HFFc6 (cell line): Measurements from ENCODE around the gene RNF169. TPM values are rescaled to one million over a fixed set of nuclear protein-coding genes. Genes with fewer than 3 reads are reported as not detected.

Experiments used
- DNase-seq: peaks from one replicate; pipeline ENCODE4 v3.0.0-alpha.2; 2018
- H3K27ac Mint-ChIP-seq: 2 replicates; pipeline ENCODE4 v1.8.0; 2020; ENCODE audit warnings: mild to moderate bottlenecking, mixed read lengths
- H3K27me3 Mint-ChIP-seq: 2 replicates; pipeline ENCODE4 v1.8.0; 2021; ENCODE audit warnings: mild to moderate bottlenecking, moderate library complexity, mixed read lengths; ENCODE audit not compliant: insufficient read depth
- H3K36me3 Mint-ChIP-seq: 2 replicates; pipeline ENCODE4 v1.8.0; 2021; ENCODE audit warnings: low read depth, mixed read lengths
- H3K4me1 Mint-ChIP-seq: 2 replicates; pipeline ENCODE4 v1.8.0; 2020; ENCODE audit warnings: low read depth, mixed read lengths
- H3K4me3 Mint-ChIP-seq: 2 replicates; pipeline ENCODE4 v1.8.0; 2020; ENCODE audit warnings: mild to moderate bottlenecking, moderate library complexity, mixed read lengths
- H3K9me3 Mint-ChIP-seq: 2 replicates; pipeline ENCODE4 v1.8.0; 2020; ENCODE audit warnings: mild to moderate bottlenecking, mixed read lengths
- CTCF ChIP-seq: fragments of 200-600 bp; sonication (generic); IDR thresholded peaks from 2 replicates; pipeline ENCODE4 v1.5.0; 2021; ENCODE audit warnings: antibody characterized with exemption, mild to moderate bottlenecking
- total RNA-seq, 6 experiments: library from RNA; stranded (reverse); fragmentation: NEBNext Ultra II Directional; extraction: Animal tissue kit (Norgen Biotek cat#: 25700); gene quantifications; 2 replicates in 1 of 6; 3 replicates in 5 of 6; pipeline ENCODE4 v1.2.3, GENCODE V29; 2021

Gene RNF169
- total RNA-seq, 6 experiments from 2014 or later: 10.9 to 12.9 (median 12.2) TPM

DNA sequence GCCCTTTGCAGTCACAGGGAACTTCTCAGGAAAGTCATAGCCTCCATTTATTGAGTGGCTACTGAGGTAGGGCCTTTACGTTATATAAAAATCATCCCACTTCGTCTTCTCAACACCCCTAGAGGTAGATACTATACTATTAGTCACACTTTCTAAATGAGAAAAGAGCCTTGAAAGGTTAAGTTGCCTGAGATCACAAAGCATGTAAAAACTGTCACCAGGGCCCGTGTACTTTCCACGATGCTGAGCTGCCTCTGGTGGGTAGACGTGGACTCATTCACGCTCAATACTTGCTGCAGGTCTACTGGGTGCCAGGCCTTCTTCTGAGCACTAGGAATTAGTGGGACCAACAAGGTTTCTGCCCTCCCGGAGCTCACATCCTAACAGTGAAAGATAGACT lies 33.7 kb upstream of the RNF169 start:
- no peak for TF ChIP-seq CTCF
- DNase-seq: no peak
- Mint-ChIP-seq H3K27ac (no peak overlapping the region), H3K36me3 (no peaks in the 10 kb centered on the region), H3K27me3 (peaks cover 19% of the 10 kb centered on the region), H3K4me3 (no peak overlapping the region), H3K4me1 (peaks cover 11% of the 10 kb centered on the region), H3K9me3 (no peaks in the 10 kb centered on the region)

- Mint-ChIP-seq H3K4me1 (no peaks in the 10 kb centered on the region), H3K4me3 (no peak overlapping the region), H3K27me3 (peaks cover 24% of the 10 kb centered on the region), H3K9me3 (no peaks in the 10 kb centered on the region), H3K36me3 (no peaks in the 10 kb centered on the region), H3K27ac (no peak overlapping the region)
- DNase-seq: no peak
- TF ChIP-seq CTCF: no peak
Measured at GRCh38 chr11:74717221-74717969, 31.3 kb upstream of the RNF169 start.

- peaks cover 22% of the 10 kb centered on the region for H3K27me3 Mint-ChIP-seq
- H3K36me3 Mint-ChIP-seq: no peaks in the 10 kb centered on the region
- no peak for TF ChIP-seq CTCF
- no peaks in the 10 kb centered on the region for H3K4me1 Mint-ChIP-seq
- no peak for DNase-seq
- no peaks in the 10 kb centered on the region for H3K9me3 Mint-ChIP-seq
- H3K27ac Mint-ChIP-seq: no peak overlapping the region
- no peak overlapping the region for H3K4me3 Mint-ChIP-seq
Measured at GRCh38 chr11:74719011-74719410, 29.6 kb upstream of the RNF169 start.

GRCh38 chr11:74720596-74721478 lies 27.8 kb upstream of the RNF169 start:
- Mint-ChIP-seq H3K4me3 (no peak overlapping the region), H3K9me3 (no peaks in the 10 kb centered on the region), H3K4me1 (peaks cover 6% of the 10 kb centered on the region; the same call in 1 of the 2 replicates), H3K27ac (no peak overlapping the region), H3K27me3 (peaks cover 23% of the 10 kb centered on the region), H3K36me3 (no peaks in the 10 kb centered on the region)
- no peak for TF ChIP-seq CTCF
- DNase-seq: no peak

GRCh38 chr11:74721479-74721835 lies 27.2 kb upstream of the RNF169 start:
- DNase-seq: no peak
- TF ChIP-seq CTCF: no peak
- H3K4me1 Mint-ChIP-seq: peaks cover 8% of the 10 kb centered on the region; the same call in 1 of the 2 replicates
- H3K4me3 Mint-ChIP-seq: no peak overlapping the region
- H3K36me3 Mint-ChIP-seq: no peaks in the 10 kb centered on the region
- no peak overlapping the region for H3K27ac Mint-ChIP-seq
- no peaks in the 10 kb centered on the region for H3K9me3 Mint-ChIP-seq
- H3K27me3 Mint-ChIP-seq: peaks cover 28% of the 10 kb centered on the region
